ENCODE data around the gene MYO1D. TPM values are rescaled to one million over a fixed set of nuclear protein-coding genes. Genes with fewer than 3 reads are reported as not detected.

The MYO1D gene
- total RNA-seq, 2 experiments from 2014 or later: 0.09 to 0.89 TPM

DNA sequence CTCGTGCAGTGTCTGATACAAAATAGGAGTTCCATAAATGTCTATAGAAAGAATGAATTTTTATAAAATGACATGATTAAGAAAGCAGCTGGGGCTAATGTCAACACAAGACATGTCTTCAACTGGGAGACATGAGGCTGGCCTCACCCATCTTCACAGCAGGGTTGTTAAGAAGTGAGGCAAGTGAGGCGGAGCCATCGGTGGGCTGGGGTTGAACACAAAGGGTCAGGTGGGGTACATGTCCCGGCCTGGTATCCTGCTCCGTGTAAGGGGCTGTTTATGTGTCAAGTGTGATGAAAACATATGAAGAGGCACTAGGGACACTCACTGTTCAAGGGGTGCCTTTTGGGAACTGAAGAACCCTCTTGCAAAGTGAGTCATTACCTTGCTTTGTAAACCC, 368.0 kb downstream of the MYO1D start:
- Histone ChIP-seq H3K79me2 (ENCODE audit: insufficient read depth, low read depth, low read length) (no peaks in the 10 kb centered on the region), H3K4me2 (ENCODE audit: low read length) (no peak overlapping the region), H3K27ac (ENCODE audit: low read depth, low read length, poor library complexity, severe bottlenecking) (no peak overlapping the region), H3K4me3 (ENCODE audit: low read depth, low read length, poor library complexity, severe bottlenecking) (no peak overlapping the region), H4K20me1 (ENCODE audit: insufficient read depth, low read length) (no peaks in the 10 kb centered on the region), H3K9me3 (ENCODE audit: low read length) (no peaks in the 10 kb centered on the region), H3K9me2 (ENCODE audit: insufficient read depth, low read length) (no peaks in the 10 kb centered on the region), H3K4me1 (ENCODE audit: insufficient read depth, low read length, poor library complexity, severe bottlenecking) (peaks cover 18% of the 10 kb centered on the region), H2AFZ (ENCODE audit: low read length) (no peak overlapping the region), H3K36me3 (ENCODE audit: insufficient read depth, low read length) (no peaks in the 10 kb centered on the region)
- POLR2A ChIA-PET: no interaction called here
- intact Hi-C loops (cut with micrococcal nuclease; ENCODE audit: unreplicated experiment): no loop called here
- no peak for DNase-seq (ENCODE audit: low spot score)
- CTCF ChIA-PET (ENCODE audit: unreplicated experiment): no interaction called here
- BruUV-seq (replicated peaks): no TSS peak
- TF ChIP-seq, protein P1, sequence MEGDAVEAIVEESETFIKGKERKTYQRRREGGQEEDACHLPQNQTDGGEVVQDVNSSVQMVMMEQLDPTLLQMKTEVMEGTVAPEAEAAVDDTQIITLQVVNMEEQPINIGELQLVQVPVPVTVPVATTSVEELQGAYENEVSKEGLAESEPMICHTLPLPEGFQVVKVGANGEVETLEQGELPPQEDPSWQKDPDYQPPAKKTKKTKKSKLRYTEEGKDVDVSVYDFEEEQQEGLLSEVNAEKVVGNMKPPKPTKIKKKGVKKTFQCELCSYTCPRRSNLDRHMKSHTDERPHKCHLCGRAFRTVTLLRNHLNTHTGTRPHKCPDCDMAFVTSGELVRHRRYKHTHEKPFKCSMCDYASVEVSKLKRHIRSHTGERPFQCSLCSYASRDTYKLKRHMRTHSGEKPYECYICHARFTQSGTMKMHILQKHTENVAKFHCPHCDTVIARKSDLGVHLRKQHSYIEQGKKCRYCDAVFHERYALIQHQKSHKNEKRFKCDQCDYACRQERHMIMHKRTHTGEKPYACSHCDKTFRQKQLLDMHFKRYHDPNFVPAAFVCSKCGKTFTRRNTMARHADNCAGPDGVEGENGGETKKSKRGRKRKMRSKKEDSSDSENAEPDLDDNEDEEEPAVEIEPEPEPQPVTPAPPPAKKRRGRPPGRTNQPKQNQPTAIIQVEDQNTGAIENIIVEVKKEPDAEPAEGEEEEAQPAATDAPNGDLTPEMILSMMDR (conservative IDR thresholded peaks at IDR 0.05; ENCODE audit: low read length): no peak
- TF ChIP-seq EZH2phosphoT487 (IDR thresholded peaks at IDR 0.05; ENCODE audit: borderline replicate concordance, low read depth, low read length): no peak

DNA sequence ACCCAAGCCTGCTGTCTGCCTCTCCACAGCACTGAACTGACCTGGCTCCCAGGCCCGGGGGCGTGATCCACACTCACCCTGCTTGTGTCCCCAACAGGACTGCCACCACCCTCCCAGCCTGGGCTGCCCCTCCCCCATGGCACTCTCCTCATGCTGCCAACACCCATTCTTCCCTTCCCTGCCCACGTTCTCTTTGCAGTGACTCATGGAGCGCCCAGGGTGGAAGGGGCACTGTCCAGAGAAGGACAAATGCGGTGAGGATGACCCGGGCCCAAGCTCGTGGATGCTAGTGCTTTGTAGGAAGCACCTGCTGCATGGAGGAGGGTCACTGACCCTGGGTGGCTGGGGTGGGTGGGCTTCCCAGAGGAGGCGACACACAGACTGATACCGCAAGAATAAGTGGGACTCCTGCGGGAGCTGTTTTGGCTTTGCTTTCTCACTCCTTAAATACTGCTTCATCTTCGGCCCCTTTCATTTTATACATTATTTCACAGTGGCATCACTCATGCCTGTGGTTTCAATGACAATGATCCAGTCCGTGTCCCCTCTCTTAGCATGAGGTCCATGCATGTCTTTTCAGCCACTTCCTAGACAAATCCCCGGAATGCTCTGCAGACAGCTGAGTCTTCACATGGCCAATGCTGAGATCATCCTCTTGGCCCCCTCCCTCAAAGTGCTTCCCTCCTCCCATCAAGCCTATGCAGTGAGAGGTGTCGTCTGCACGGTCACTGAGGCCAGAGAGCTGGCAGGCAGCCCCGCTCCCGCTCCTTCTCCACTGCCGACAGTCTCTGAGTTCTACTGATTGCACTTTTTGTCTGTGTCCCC, 372.5 kb downstream of the MYO1D start:
- peak overlapping the region; percentile 83 for H3K27ac ChIP-seq (ENCODE audit: low read depth, low read length, poor library complexity, severe bottlenecking)
- peak overlapping the region; percentile 79 for H2AFZ ChIP-seq (ENCODE audit: low read length)
- H3K9me2 ChIP-seq (ENCODE audit: insufficient read depth, low read length): no peaks in the 10 kb centered on the region
- TF ChIP-seq, protein P1 (conservative IDR thresholded peaks at IDR 0.05; ENCODE audit: low read length): no peak
- ChIA-PET CTCF (ENCODE audit: unreplicated experiment) (no interaction called here), POLR2A (interaction anchor here (0.6 to 1.4 kb wide), 3 partner anchors 18 to 115 kb away, joined by 3 read pairs; no protein-coding TSS in a partner anchor)
- no peaks in the 10 kb centered on the region for H3K79me2 ChIP-seq (ENCODE audit: insufficient read depth, low read depth, low read length)
- H3K4me3 ChIP-seq (ENCODE audit: low read depth, low read length, poor library complexity, severe bottlenecking): peak overlapping the region; percentile 37
- BruUV-seq (replicated peaks): no TSS peak
- H3K36me3 ChIP-seq (ENCODE audit: insufficient read depth, low read length): no peaks in the 10 kb centered on the region
- no peak for DNase-seq (ENCODE audit: low spot score)
- no peaks in the 10 kb centered on the region for H3K9me3 ChIP-seq (ENCODE audit: low read length)
- H3K4me2 ChIP-seq (ENCODE audit: low read length): peak overlapping the region; percentile 71
- H3K4me1 ChIP-seq (ENCODE audit: insufficient read depth, low read length, poor library complexity, severe bottlenecking): peaks cover 26% of the 10 kb centered on the region
- intact Hi-C loops (cut with micrococcal nuclease; ENCODE audit: unreplicated experiment): loop anchor here (5.0 kb wide), 1 partner anchor 53 kb away; no protein-coding TSS in a partner anchor
- no peaks in the 10 kb centered on the region for H4K20me1 ChIP-seq (ENCODE audit: insufficient read depth, low read length)
